NCI-H748 treated with DMSO at 0.1 percent for 48 hours (cell line): ENCODE data around the gene FTO.
"Not testable (repeated sequence)": the region's sequence is repeated elsewhere in the genome, so short reads cannot be mapped to it uniquely, and the experiment has no call there.

ENCODE experiments used
- DNase-seq: peaks from one replicate; lab custom pipeline; 2025; lab: John Stamatoyannopoulos, UW

The FTO gene

DNA sequence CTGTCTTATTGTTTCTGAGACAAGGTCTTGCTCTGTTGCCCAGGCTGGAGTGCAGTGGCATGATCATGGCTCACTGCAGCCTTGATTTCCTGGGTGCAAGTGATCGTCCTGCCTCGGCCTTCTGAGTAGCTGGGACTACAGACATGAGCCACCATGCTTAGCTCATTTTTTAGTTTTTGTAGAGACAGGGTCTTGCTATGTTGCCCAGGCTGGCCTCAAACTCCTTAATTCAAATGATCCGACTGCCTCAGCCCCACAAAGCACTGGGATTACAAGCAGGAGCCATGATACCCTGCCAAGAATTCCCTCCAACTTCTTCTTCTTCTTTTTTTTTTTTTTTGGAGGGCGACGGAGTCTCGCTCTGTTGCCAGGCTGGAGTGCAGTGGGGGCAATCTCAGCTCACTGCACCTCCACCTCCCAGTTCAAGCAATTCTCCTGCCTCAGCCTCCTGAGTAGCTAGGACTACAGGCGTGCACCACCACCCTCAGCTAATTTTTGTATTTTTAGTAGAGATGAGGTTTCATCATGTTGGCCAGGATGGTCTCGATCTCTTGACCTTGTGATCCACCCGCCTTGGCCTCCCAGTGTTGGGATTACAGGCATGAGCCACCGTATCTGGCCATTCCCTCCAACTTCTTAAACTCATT, 477.9 kb downstream of the FTO start:
- not testable (repeated sequence) for DNase-seq

DNA sequence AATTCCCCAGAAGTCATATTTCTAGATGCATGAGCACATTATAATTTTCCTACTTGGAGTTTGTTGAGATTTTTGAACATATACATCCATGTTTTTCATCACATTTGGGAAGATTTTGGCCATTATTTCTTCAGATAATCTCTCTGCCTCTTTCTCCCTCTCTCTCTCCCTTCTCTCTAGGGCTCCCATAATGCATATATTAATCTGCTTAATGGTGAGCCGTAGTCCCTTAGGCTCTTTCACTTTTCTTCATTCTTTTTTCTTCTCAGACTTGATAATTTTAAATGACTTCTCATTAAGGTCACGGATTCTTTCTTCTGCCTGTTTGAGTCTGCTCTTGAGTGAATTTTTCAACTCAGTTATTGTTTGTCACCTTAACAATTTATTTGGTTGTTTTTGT, 481.1 kb downstream of the FTO start:
- no peak for DNase-seq

DNA sequence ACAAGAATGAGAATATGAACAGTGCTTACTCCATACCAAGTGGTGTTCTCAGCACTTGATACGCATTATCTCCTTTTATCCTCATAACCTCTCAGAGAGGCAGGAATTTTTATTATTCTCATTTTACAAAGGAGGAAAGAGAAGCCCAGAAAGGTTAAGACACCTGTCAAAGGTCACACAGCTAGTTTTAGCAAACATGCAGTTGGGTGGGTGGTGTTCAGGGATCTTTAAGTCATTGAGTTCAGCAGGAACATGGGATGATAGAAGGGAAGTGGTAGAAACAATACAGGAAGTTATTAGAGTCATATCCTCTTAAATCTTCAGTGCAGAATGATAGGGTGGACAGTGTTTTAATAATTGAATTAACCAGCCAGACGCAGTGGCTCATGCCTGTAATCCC, 487.2 kb downstream of the FTO start:
- no peak for DNase-seq

DNA sequence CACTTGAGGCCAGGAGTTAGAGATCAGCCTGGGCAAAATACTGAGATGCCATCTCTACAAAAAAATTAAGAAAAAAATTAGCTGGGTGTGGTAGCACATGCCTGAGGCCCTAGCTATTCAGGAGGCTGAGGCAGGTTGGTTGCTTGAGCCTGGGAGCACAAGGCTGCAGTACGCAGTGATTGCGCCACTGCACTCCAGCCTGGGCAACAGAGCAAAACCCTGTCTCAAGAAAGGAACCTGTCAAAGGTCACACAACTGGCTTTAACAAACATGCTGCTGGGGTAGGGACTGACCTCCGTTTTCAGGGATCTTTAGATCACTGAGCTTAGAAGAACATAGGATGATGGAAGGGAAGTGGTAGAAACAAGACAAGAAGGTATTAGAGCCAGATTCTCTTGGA, 487.6 kb downstream of the FTO start:
- no peak for DNase-seq

DNA sequence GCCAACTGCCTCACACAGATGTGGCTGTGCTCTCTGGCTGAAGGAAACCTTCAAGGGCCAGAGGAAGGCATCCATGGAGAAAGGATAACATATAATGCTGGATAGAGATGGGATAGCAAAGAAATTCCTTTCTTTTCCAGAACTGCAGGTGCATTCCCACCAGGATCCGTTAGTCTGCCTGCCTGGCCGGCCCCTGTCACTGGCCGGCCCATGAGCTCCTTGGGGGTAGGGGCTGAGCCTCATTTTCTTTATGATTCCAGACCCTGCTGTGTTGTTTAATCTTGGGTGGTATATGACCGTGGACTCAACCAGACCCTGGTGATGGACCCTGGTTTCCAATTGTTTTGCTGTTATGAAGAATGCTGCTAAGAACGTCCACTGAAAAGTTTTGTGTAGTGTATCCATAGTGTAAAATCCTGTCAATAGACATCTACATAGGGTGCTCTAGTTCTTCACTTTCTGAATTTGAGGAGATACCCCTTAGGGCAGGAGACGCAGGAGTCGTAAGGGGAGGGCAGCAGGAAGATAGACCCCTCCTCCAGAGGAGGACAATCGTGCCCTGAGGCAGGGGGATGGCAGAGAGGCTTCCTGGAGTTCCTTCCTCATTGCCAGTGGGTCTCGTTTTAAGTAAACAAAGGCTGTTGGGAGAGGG, 489.2 kb downstream of the FTO start:
- no peak for DNase-seq

DNA sequence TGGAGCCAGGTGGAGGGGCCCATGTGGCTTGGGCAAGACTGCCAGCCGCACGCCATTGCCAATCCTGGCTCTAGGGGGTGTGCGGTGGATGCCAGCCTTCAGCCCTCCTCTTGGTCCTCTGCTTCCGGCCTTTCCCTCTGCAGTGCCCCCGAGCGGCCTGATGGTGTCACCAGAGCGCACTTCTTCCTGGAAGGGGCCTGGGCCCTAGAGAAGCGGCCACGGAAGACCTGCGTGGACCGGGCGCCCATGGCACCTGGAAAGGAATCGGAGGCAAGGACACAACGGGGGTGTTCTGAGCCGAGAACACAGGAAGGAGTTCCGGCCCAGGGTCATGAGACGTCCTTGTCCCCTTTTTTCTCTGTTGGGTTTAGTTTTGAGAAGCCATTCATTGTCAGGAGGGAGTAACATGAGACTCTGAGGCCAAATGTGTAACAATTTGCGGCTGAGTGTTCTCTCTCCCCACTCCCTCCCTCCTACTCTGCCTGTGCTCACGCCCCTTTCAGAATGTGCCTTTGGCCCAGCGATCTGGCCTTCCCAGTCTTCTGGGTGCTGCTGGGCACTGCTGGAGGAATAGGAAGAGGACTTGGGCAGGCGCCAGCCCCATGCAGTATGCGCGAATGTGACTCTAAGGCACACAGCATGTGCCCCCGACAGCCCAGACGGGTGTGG, 489.8 kb downstream of the FTO start:
- peak; percentile 42 for DNase-seq

DNA sequence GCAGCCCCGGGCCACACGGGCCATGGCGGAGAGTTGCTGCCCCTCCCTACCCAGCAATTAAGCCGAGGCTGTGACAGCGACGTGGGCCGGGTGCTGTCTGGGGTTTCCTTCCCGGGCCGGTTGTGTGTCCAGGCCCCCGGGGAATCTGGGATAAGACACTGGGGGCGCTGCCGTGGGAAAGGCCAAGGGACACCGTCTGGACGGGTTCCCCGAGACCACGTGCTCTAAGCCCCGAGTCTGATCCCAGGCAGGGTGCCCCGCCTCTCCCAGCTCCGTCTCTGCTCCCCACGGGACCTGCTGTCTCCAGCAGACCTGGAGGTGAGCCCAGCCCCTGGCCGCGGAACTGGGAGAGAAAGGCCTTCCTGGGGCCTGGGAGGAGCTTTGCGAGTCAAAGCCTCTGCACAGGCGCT, 490.4 kb downstream of the FTO start:
- no peak for DNase-seq

DNA sequence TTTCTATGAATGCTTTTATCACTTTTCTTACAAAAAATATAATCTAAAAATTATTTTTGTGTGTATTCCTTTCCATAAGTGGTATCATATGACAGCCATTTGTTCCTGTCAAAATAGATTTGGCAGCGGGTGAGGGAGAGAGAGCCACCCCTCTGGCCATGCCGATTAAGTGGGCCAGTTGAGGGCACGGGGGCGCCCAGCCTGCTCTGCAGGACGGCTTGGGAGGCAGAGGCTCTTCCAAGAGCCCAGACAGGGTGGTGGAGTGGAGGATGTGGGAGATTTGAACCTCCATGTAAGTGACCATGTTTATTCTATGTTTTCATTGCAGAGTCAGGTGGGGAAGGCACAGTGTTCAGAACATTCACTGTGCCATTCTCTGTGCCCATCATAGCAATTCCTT, 493.8 kb downstream of the FTO start:
- DNase-seq = no peak

DNA sequence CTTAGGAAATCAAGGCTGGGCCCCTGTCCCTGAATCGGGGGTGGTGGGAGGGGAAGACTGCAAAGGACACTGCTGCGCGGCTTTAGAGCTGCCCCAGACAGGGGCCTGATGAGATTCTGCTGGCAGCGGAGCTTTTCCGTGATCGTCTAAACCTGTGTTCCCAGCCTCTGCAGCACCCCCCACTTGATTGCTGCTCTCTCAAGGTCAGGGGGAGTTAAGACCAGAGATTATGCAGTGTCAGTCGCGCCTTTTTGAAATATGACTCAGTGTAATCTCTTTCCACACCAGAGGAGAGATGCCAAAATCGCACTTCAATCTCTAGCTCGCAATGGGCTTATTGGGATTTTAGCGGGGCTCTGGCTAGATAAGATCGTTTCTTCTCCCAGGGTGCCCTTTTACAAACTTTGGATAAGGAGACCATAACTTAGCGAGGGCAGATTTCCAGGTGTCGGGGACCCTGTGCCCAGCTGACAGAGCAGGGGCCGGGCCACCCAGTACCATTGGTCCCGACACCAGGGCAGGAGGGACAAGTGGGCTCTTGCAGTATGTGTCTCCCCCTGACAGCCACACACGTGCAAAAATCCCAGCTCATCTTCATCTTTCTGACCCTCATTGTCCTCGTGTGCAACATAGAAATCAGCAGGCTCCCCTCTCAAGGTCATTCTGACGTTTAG, 495.7 kb downstream of the FTO start:
- no peak for DNase-seq

DNA sequence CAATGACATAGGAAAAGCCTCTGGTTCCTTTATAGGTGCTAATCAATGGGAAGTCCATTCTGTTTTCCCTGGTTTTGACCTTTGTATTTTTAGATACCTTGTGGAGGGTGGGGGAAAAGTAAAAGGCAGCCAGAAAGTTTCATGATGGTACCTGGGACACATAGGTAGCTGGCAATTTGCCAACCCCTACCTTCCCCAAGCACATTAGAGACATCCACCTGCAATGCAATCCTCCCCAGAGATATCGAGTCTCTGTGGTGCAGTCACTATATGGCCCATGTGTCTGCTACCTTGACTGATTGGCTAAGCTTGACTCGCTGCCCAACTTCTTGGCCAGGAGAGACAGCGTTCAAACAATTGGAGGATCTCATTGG, 496.2 kb downstream of the FTO start:
- DNase-seq = no peak

DNA sequence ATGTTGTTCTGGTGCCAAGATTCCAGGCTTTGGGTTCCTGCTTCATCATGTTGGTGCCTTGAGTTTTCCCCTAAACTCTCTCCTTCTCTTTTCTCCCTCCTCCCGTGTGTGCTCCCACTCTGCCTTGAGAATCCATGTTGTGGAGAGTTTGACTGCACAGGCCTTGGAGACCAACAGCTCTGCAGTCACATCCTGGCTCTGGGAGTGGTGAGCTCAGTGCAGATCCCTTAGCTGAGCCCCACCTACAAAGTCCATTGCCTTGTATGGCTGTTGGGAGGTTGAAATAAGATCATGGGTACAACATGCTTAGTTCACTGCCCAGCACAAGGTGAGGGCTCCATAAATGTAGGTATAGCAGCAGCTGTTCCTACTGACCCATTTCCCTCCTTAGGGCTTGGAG, 496.8 kb downstream of the FTO start:
- no peak for DNase-seq

DNA sequence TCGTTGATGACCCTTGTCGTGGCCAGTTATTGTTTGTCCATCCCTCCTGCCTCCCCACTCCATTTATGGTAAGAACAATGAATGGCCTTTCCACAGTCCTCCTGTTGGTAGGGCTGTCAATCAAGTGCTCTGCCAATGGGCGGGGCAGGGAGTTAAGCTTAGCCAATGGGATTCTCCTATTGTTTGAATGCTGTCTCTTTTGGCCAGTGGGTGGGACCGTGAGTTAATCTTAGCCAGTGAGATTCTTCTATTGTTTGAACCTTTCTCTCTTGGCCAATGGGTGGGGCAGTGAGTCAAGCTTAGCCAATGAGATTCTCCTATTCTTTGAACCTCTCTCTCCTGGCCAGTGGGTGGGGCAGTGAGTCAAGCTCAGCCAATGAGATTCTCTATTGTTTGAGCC, 497.2 kb downstream of the FTO start:
- DNase-seq = no peak
